MM.1S (cell line): Measurements from ENCODE around the gene GNGT1.

Experiments used
- DNase-seq: peaks from one replicate; pipeline ENCODE4 v3.0.0-alpha.2; 2015
- H2AFZ ChIP-seq: fragments of 300-600 bp; sonication (generic); 2 replicates; pipeline ENCODE4 v1.6.0; 2016; ENCODE audit warnings: antibody characterized with exemption, low read length
- H3F3A ChIP-seq: fragments of 300-600 bp; sonication (generic); 2 replicates; pipeline ENCODE4 v1.6.1; 2016; ENCODE audit warnings: mild to moderate bottlenecking, antibody characterized with exemption, low read length, moderate library complexity, mixed read lengths; ENCODE audit not compliant: insufficient read depth
- H3K27ac ChIP-seq: fragments of 300-600 bp; sonication (generic); 2 replicates; pipeline ENCODE4 v1.5.1; 2016; ENCODE audit warnings: mild to moderate bottlenecking, low read length
- H3K27me3 ChIP-seq: fragments of 300-600 bp; sonication (generic); replicated peaks from 2 replicates; pipeline ENCODE4 v1.6.0; 2016; ENCODE audit warnings: low read length; ENCODE audit not compliant: insufficient read depth
- H3K36me3 ChIP-seq: fragments of 300-600 bp; sonication (generic); replicated peaks from 2 replicates; pipeline ENCODE4 v1.6.1; 2016; ENCODE audit warnings: mild to moderate bottlenecking, low read length, mixed read lengths; ENCODE audit not compliant: insufficient read depth
- H3K4me1 ChIP-seq: fragments of 300-600 bp; sonication (generic); 2 replicates; pipeline ENCODE4 v1.6.1; 2016; ENCODE audit warnings: low read length, mixed read lengths
- H3K4me2 ChIP-seq: fragments of 300-600 bp; sonication (generic); 2 replicates; pipeline ENCODE4 v1.6.0; 2016; ENCODE audit warnings: low read depth, low read length
- H3K4me3 ChIP-seq: fragments of 300-600 bp; sonication (generic); 2 replicates; pipeline ENCODE4 v1.5.1; 2016; ENCODE audit warnings: low read length, mixed read lengths
- H3K79me2 ChIP-seq: fragments of 300-600 bp; sonication (generic); 2 replicates; pipeline ENCODE4 v1.6.1; 2016; ENCODE audit warnings: mixed run types, low read length, mixed read lengths
- H3K9ac ChIP-seq: fragments of 300-600 bp; sonication (generic); 2 replicates; pipeline ENCODE4 v1.6.1; 2016; ENCODE audit warnings: low read length, mixed read lengths
- H3K9me2 ChIP-seq: fragments of 300-600 bp; sonication (generic); replicated peaks from 2 replicates; pipeline ENCODE4 v1.6.1; 2016; ENCODE audit warnings: mild to moderate bottlenecking, low read length, mixed read lengths; ENCODE audit not compliant: insufficient read depth
- H3K9me3 ChIP-seq: fragments of 300-600 bp; sonication (generic); replicated peaks from 2 replicates; pipeline ENCODE4 v1.6.1; 2016; ENCODE audit warnings: mild to moderate bottlenecking, low read length, mixed read lengths; ENCODE audit not compliant: insufficient read depth
- H4K20me1 ChIP-seq: fragments of 300-600 bp; sonication (generic); 2 replicates; pipeline ENCODE4 v1.6.1; 2016; ENCODE audit warnings: mild to moderate bottlenecking, low read length, moderate library complexity, mixed read lengths; ENCODE audit not compliant: insufficient read depth
- CTCF ChIP-seq: fragments of 300-600 bp; sonication (generic); IDR thresholded peaks from 2 replicates; pipeline ENCODE4 v1.5.1; 2016; ENCODE audit warnings: antibody characterized with exemption, low read length, mixed read lengths
- EZH2 ChIP-seq: fragments of 300-600 bp; sonication (generic); optimal IDR thresholded peaks from 2 replicates; pipeline ENCODE3; 2017; ENCODE audit warnings: low read depth, mild to moderate bottlenecking, antibody characterized with exemption, low read length, mixed read lengths
- EZH2phosphoT487 ChIP-seq: fragments of 300-600 bp; sonication (generic); IDR thresholded peaks from 2 replicates; pipeline ENCODE4 v1.6.1; 2018; ENCODE audit warnings: antibody characterized with exemption, low read length

Gene GNGT1

GRCh38 chr7:93873998-93874574, 32.3 kb upstream of the GNGT1 start:
- no peaks in the 10 kb centered on the region for H3F3A ChIP-seq
- no peaks in the 10 kb centered on the region for H3K9me2 ChIP-seq
- H4K20me1 ChIP-seq = no peaks in the 10 kb centered on the region
- H3K27ac ChIP-seq = no peak overlapping the region
- no peaks in the 10 kb centered on the region for H3K36me3 ChIP-seq
- H3K4me3 ChIP-seq = no peak overlapping the region
- no peaks in the 10 kb centered on the region for H3K79me2 ChIP-seq
- H3K9me3 ChIP-seq = no peaks in the 10 kb centered on the region; the same call in 1 of the 2 replicates
- no peak overlapping the region for H2AFZ ChIP-seq
- no peak overlapping the region for H3K9ac ChIP-seq
- no peak for TF ChIP-seq EZH2phosphoT487
- TF ChIP-seq CTCF = no peak
- TF ChIP-seq EZH2 = no peak
- no peak for DNase-seq
- no peaks in the 10 kb centered on the region for H3K27me3 ChIP-seq
- no peaks in the 10 kb centered on the region for H3K4me1 ChIP-seq
- no peak overlapping the region for H3K4me2 ChIP-seq

- TF ChIP-seq EZH2 = no peak
- TF ChIP-seq EZH2phosphoT487 = no peak
- TF ChIP-seq CTCF = no peak
- no peaks in the 10 kb centered on the region for H3K79me2 ChIP-seq
- peak overlapping the region; percentile 14; the same call in 1 of the 2 replicates for H3K4me3 ChIP-seq
- no peaks in the 10 kb centered on the region for H3K4me1 ChIP-seq
- H3K9ac ChIP-seq = no peak overlapping the region
- no peaks in the 10 kb centered on the region for H3K27me3 ChIP-seq
- no peaks in the 10 kb centered on the region for H4K20me1 ChIP-seq
- no peaks in the 10 kb centered on the region for H3F3A ChIP-seq
- H2AFZ ChIP-seq = 0 out of 2 replicates have a peak overlapping the region, but pooled peaks have one; percentile 8
- no peaks in the 10 kb centered on the region for H3K9me3 ChIP-seq
- H3K4me2 ChIP-seq = peak overlapping the region; percentile 31; the same call in 1 of the 2 replicates
- no peak overlapping the region for H3K27ac ChIP-seq
- H3K9me2 ChIP-seq = no peaks in the 10 kb centered on the region
- no peak for DNase-seq
- H3K36me3 ChIP-seq = no peaks in the 10 kb centered on the region
These were observed 28.6 kb upstream of the GNGT1 start for GRCh38 chr7:93877742-93878141.

GRCh38 chr7:93879356-93879755, 27.0 kb upstream of the GNGT1 start:
- H3K27me3 ChIP-seq = no peaks in the 10 kb centered on the region
- no peak overlapping the region for H3K9ac ChIP-seq
- no peaks in the 10 kb centered on the region for H3F3A ChIP-seq
- TF ChIP-seq EZH2 (no peak), EZH2phosphoT487 (no peak), CTCF (no peak)
- no peak overlapping the region for H3K27ac ChIP-seq
- no peaks in the 10 kb centered on the region for H3K36me3 ChIP-seq
- H3K9me3 ChIP-seq = no peaks in the 10 kb centered on the region
- no peaks in the 10 kb centered on the region for H3K79me2 ChIP-seq
- H4K20me1 ChIP-seq = no peaks in the 10 kb centered on the region
- no peak overlapping the region for H2AFZ ChIP-seq
- no peaks in the 10 kb centered on the region for H3K9me2 ChIP-seq
- no peaks in the 10 kb centered on the region for H3K4me1 ChIP-seq
- DNase-seq = no peak
- H3K4me2 ChIP-seq = no peak overlapping the region
- H3K4me3 ChIP-seq = no peak overlapping the region
